Measurements from ENCODE around the gene TTC33.

DNA sequence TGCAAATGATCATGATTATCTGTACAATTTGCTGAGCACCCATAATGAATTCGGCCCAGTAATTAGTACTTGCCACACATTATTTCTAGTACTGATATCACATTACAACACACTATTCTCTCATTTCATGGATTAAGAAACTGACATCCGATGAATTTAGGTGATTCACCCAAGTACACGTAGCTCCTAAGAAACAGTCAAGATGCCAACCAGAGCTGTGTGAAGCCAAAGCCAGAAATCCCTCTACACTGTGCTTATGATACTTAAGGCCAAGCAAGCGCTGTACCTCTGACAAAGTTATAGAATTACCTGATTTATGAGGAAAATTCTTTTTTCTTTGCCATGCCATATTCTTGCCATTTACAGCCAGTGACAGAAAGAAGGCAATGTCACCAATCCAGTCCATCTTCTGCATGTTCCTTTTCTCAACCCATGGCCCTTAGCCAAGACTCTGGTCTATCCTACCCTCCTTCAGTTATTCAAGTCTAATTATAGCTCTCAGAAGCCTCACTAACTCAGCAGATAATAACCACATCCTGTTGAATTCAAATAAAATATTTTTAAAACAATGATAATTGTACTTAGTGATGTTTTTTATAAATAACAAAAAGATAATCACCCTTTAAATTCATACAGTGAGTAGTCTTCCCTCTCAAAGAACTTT is 150.3 kb downstream of the TTC33 start:
- TF ChIP-seq, protein P1, sequence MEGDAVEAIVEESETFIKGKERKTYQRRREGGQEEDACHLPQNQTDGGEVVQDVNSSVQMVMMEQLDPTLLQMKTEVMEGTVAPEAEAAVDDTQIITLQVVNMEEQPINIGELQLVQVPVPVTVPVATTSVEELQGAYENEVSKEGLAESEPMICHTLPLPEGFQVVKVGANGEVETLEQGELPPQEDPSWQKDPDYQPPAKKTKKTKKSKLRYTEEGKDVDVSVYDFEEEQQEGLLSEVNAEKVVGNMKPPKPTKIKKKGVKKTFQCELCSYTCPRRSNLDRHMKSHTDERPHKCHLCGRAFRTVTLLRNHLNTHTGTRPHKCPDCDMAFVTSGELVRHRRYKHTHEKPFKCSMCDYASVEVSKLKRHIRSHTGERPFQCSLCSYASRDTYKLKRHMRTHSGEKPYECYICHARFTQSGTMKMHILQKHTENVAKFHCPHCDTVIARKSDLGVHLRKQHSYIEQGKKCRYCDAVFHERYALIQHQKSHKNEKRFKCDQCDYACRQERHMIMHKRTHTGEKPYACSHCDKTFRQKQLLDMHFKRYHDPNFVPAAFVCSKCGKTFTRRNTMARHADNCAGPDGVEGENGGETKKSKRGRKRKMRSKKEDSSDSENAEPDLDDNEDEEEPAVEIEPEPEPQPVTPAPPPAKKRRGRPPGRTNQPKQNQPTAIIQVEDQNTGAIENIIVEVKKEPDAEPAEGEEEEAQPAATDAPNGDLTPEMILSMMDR (IDR thresholded peaks at IDR 0.05 in 4 of 5, conservative IDR thresholded peaks at IDR 0.05 in 1 of 5): no peak
- no peak for TF ChIP-seq POLR2A (IDR thresholded peaks at IDR 0.05)
